Esophagus muscularis mucosa (tissue), 3 donors: ENCODE measurements around the gene PNPLA5.

Source experiments
- CTCF ChIP-seq, 3 experiments: fragments of 200-600 bp in 2 of 3; fragments of 450-650 bp in 1 of 3; sonication (generic) in 2 of 3; IDR thresholded peaks; one replicate each; pipeline ENCODE4 v1.5.1; 2017 to 2019; ENCODE audit warnings: antibody characterized with exemption in 3 of 3, mild to moderate bottlenecking in 2 of 3, moderate library complexity in 1 of 3
- POLR2A ChIP-seq: fragments of 450-650 bp; IDR thresholded peaks from one replicate; pipeline ENCODE4 v1.6.1; 2017; ENCODE audit warnings: antibody characterized with exemption, moderate library complexity, mild to moderate bottlenecking, low read depth
- POLR2AphosphoS5 ChIP-seq, 2 donors: sonication (generic); formaldehyde crosslinking; IDR thresholded peaks; one replicate each; pipeline ENCODE4 v1.6.1; 2017; ENCODE audit warnings: antibody characterized with exemption in 2 of 2

GRCh38 chr22:43859176-43859575 is 32.6 kb downstream of the PNPLA5 start:
- TF ChIP-seq CTCF (IDR thresholded peaks at IDR 0.05) (no peak), POLR2A (no peak), POLR2AphosphoS5 (IDR thresholded peaks at IDR 0.05) (no peak)
